H1 (cell line): Measurements from ENCODE around the gene CLN5. TPM values are rescaled to one million over a fixed set of nuclear protein-coding genes. Genes with fewer than 3 reads are reported as not detected.

Source experiments
- BACH1 ChIP-seq: IDR thresholded peaks from 2 replicates; pipeline ENCODE4 v1.6.1; 2012; ENCODE audit warnings: low read length, improper control_type of control experiment
- CEBPB ChIP-seq: IDR thresholded peaks from 2 replicates; pipeline ENCODE4 v1.6.1; 2012; ENCODE audit warnings: low read depth, low read length
- GABPA ChIP-seq: IDR thresholded peaks from 2 replicates; pipeline ENCODE4 v1.6.1; 2011; ENCODE audit warnings: mild to moderate bottlenecking, low read length, moderate library complexity, borderline replicate concordance; ENCODE audit not compliant: insufficient read depth
- KDM1A ChIP-seq: fragments of 200-600, 300-600 bp; sonication (generic); IDR thresholded peaks from 2 replicates; pipeline ENCODE4 v1.7.1; 2016; ENCODE audit warnings: mild to moderate bottlenecking, low read length, borderline replicate concordance
- RFX5 ChIP-seq: IDR thresholded peaks from 2 replicates; pipeline ENCODE4 v1.6.1; 2011; ENCODE audit warnings: low read depth, low read length, improper control_type of control experiment, borderline replicate concordance
- SIN3A ChIP-seq, 2 experiments: IDR thresholded peaks in 1 of 2; conservative IDR thresholded peaks in 1 of 2; 2 replicates each; pipeline ENCODE4 v1.6.1; 2011 to 2012; ENCODE audit warnings: low read length in 2 of 2, improper control_type of control experiment in 1 of 2, low read depth in 1 of 2, mild to moderate bottlenecking in 1 of 2
- USF2 ChIP-seq: IDR thresholded peaks from 2 replicates; pipeline ENCODE4 v1.6.1; 2011; ENCODE audit warnings: low read length, improper control_type of control experiment
- polyA plus RNA-seq, 7 experiments: library from polyadenylated mRNA; depleted of rRNA in 3 of 7; stranded (reverse) in 5 of 7; unstranded in 2 of 7; fragments of >200 nt in 5 of 7; fragments of 200-250 nt in 2 of 7; gene quantifications; 1 replicate in 5 of 7; 2 replicates in 1 of 7; 4 replicates in 1 of 7; pipeline versions ENCODE4 v1.2.1 to v1.2.3, GENCODE V29; 2011 to 2013; ENCODE audit warnings: missing spikeins in 2 of 7, mixed read lengths in 2 of 7
- total RNA-seq: library from RNA; stranded (reverse); fragmentation: NEBNext Ultra II Directional; extraction: Animal tissue kit (Norgen Biotek cat#: 25700); gene quantifications from 2 replicates; pipeline ENCODE4 v1.2.1, GENCODE V29; 2021
- TF ChIP-seq, protein P1 (sequence below): fragments of 300-600 bp; sonication (generic); IDR thresholded peaks from 2 replicates; pipeline ENCODE4 v1.7.1; 2012; ENCODE audit warnings: low read length, moderate library complexity, mild to moderate bottlenecking, inconsistent platforms; ENCODE audit not compliant: insufficient replicate concordance

CLN5 gene
- total and polyA plus RNA-seq, 2 of the 8 experiments (the other 6 are each of a cell fraction or from before 2014, with no cell fraction given), result 5.3 to 10.1 TPM

- TF ChIP-seq SIN3A (conservative IDR thresholded peaks at IDR 0.05 in 1 of 2, IDR thresholded peaks at IDR 0.05 in 1 of 2; ENCODE audit: low read depth in 1 of 2, low read length in 2 of 2) (no peak), GABPA (no peak), KDM1A (no peak), USF2 (no peak), BACH1 (no peak), CEBPB (no peak), RFX5 (no peak)
- TF ChIP-seq, protein P1, sequence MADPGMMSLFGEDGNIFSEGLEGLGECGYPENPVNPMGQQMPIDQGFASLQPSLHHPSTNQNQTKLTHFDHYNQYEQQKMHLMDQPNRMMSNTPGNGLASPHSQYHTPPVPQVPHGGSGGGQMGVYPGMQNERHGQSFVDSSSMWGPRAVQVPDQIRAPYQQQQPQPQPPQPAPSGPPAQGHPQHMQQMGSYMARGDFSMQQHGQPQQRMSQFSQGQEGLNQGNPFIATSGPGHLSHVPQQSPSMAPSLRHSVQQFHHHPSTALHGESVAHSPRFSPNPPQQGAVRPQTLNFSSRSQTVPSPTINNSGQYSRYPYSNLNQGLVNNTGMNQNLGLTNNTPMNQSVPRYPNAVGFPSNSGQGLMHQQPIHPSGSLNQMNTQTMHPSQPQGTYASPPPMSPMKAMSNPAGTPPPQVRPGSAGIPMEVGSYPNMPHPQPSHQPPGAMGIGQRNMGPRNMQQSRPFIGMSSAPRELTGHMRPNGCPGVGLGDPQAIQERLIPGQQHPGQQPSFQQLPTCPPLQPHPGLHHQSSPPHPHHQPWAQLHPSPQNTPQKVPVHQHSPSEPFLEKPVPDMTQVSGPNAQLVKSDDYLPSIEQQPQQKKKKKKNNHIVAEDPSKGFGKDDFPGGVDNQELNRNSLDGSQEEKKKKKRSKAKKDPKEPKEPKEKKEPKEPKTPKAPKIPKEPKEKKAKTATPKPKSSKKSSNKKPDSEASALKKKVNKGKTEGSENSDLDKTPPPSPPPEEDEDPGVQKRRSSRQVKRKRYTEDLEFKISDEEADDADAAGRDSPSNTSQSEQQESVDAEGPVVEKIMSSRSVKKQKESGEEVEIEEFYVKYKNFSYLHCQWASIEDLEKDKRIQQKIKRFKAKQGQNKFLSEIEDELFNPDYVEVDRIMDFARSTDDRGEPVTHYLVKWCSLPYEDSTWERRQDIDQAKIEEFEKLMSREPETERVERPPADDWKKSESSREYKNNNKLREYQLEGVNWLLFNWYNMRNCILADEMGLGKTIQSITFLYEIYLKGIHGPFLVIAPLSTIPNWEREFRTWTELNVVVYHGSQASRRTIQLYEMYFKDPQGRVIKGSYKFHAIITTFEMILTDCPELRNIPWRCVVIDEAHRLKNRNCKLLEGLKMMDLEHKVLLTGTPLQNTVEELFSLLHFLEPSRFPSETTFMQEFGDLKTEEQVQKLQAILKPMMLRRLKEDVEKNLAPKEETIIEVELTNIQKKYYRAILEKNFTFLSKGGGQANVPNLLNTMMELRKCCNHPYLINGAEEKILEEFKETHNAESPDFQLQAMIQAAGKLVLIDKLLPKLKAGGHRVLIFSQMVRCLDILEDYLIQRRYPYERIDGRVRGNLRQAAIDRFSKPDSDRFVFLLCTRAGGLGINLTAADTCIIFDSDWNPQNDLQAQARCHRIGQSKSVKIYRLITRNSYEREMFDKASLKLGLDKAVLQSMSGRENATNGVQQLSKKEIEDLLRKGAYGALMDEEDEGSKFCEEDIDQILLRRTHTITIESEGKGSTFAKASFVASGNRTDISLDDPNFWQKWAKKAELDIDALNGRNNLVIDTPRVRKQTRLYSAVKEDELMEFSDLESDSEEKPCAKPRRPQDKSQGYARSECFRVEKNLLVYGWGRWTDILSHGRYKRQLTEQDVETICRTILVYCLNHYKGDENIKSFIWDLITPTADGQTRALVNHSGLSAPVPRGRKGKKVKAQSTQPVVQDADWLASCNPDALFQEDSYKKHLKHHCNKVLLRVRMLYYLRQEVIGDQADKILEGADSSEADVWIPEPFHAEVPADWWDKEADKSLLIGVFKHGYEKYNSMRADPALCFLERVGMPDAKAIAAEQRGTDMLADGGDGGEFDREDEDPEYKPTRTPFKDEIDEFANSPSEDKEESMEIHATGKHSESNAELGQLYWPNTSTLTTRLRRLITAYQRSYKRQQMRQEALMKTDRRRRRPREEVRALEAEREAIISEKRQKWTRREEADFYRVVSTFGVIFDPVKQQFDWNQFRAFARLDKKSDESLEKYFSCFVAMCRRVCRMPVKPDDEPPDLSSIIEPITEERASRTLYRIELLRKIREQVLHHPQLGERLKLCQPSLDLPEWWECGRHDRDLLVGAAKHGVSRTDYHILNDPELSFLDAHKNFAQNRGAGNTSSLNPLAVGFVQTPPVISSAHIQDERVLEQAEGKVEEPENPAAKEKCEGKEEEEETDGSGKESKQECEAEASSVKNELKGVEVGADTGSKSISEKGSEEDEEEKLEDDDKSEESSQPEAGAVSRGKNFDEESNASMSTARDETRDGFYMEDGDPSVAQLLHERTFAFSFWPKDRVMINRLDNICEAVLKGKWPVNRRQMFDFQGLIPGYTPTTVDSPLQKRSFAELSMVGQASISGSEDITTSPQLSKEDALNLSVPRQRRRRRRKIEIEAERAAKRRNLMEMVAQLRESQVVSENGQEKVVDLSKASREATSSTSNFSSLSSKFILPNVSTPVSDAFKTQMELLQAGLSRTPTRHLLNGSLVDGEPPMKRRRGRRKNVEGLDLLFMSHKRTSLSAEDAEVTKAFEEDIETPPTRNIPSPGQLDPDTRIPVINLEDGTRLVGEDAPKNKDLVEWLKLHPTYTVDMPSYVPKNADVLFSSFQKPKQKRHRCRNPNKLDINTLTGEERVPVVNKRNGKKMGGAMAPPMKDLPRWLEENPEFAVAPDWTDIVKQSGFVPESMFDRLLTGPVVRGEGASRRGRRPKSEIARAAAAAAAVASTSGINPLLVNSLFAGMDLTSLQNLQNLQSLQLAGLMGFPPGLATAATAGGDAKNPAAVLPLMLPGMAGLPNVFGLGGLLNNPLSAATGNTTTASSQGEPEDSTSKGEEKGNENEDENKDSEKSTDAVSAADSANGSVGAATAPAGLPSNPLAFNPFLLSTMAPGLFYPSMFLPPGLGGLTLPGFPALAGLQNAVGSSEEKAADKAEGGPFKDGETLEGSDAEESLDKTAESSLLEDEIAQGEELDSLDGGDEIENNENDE, result no peak
- TF ChIP-seq, all 59 proteins: peak for 0
Observed at GRCh38 chr13:76950101-76950500, 41.8 kb upstream of the CLN5 start (continued).
